ENCODE measurements around the gene KRTAP1-5. TPM values are rescaled to one million over a fixed set of nuclear protein-coding genes. Genes with fewer than 3 reads are reported as not detected.

KRTAP1-5 gene
- total and polyA plus RNA-seq, 2 experiments from 2014 or later: 64.1 to 127 TPM

- Histone ChIP-seq H3F3A (ENCODE audit: insufficient read depth) (peaks cover 11% of the 10 kb centered on the region), H4K20me1 (ENCODE audit: insufficient read depth) (no peaks in the 10 kb centered on the region), H3K27ac (no peak overlapping the region), H3K27me3 (replicated peaks; ENCODE audit: insufficient read depth) (no peaks in the 10 kb centered on the region), H3K36me3 (ENCODE audit: low read depth) (no peaks in the 10 kb centered on the region), H3K4me2 (ENCODE audit: unreplicated experiment) (no peak overlapping the region), H3K9me2 (ENCODE audit: insufficient read depth) (no peaks in the 10 kb centered on the region), H3K79me2 (ENCODE audit: insufficient read depth) (no peaks in the 10 kb centered on the region), H2AFZ (no peak overlapping the region), H3K9me3 (ENCODE audit: low read depth) (no peaks in the 10 kb centered on the region), H3K4me1 (ENCODE audit: insufficient read depth) (peaks cover 7% of the 10 kb centered on the region), H3K4me3 (no peak overlapping the region), H3K9ac (no peak overlapping the region)
- DNase-seq: no peak
- 92 to 97% methylated on average over 3 of the region's 3 CpGs for WGBS, 2 experiments (ENCODE audit: low coverage in 1 of 2, low lambda C conversion rate in 2 of 2, missing lambda C conversion rate in 2 of 2)
- in situ Hi-C loops (cut with MboI): no loop called here
- no peak for TF ChIP-seq EZH2phosphoT487 (IDR thresholded peaks at IDR 0.05; ENCODE audit: insufficient read depth, low read depth)
- TF ChIP-seq EZH2 (IDR thresholded peaks at IDR 0.05; ENCODE audit: insufficient read depth, poor library complexity, severe bottlenecking): no peak
Observed at GRCh38 chr17:41018541-41018940, 8.5 kb downstream of the KRTAP1-5 start.

GRCh38 chr17:41016578-41017215 is 10.3 kb downstream of the KRTAP1-5 start:
- H3K27me3 ChIP-seq (replicated peaks; ENCODE audit: insufficient read depth): no peaks in the 10 kb centered on the region

GRCh38 chr17:41015454-41015853 is 11.6 kb downstream of the KRTAP1-5 start:
- H3K27me3 ChIP-seq (replicated peaks; ENCODE audit: insufficient read depth): no peaks in the 10 kb centered on the region
- DNase-seq: no peak
- no peaks in the 10 kb centered on the region for H3K36me3 ChIP-seq (ENCODE audit: low read depth)
- H4K20me1 ChIP-seq (ENCODE audit: insufficient read depth): no peaks in the 10 kb centered on the region
- peaks cover 28% of the 10 kb centered on the region for H3F3A ChIP-seq (ENCODE audit: insufficient read depth)
- peaks cover 16% of the 10 kb centered on the region for H3K4me1 ChIP-seq (ENCODE audit: insufficient read depth)
- H3K9ac ChIP-seq: no peak overlapping the region
- in situ Hi-C loops (cut with MboI): no loop called here
- no peaks in the 10 kb centered on the region for H3K9me3 ChIP-seq (ENCODE audit: low read depth)
- H3K27ac ChIP-seq: no peak overlapping the region
- 74 to 78% methylated on average over 7 of the region's 7 CpGs for WGBS, 2 experiments (ENCODE audit: low coverage in 1 of 2, low lambda C conversion rate in 2 of 2, missing lambda C conversion rate in 2 of 2)
- TF ChIP-seq EZH2 (IDR thresholded peaks at IDR 0.05; ENCODE audit: insufficient read depth, poor library complexity, severe bottlenecking): no peak
- no peak for TF ChIP-seq EZH2phosphoT487 (IDR thresholded peaks at IDR 0.05; ENCODE audit: insufficient read depth, low read depth)
- H3K9me2 ChIP-seq (ENCODE audit: insufficient read depth): no peaks in the 10 kb centered on the region
- no peaks in the 10 kb centered on the region for H3K79me2 ChIP-seq (ENCODE audit: insufficient read depth)
- no peak overlapping the region for H2AFZ ChIP-seq
- no peak overlapping the region for H3K4me3 ChIP-seq
- no peak overlapping the region for H3K4me2 ChIP-seq (ENCODE audit: unreplicated experiment)

More at GRCh38 chr17:41016578-41017215, 10.3 kb downstream of the KRTAP1-5 start:
- Histone ChIP-seq H3K9me2 (ENCODE audit: insufficient read depth) (no peaks in the 10 kb centered on the region), H3K9me3 (ENCODE audit: low read depth) (no peaks in the 10 kb centered on the region), H2AFZ (no peak overlapping the region), H3K36me3 (ENCODE audit: low read depth) (no peaks in the 10 kb centered on the region), H3K27ac (no peak overlapping the region), H3K4me3 (no peak overlapping the region), H3K4me1 (ENCODE audit: insufficient read depth) (peaks cover 16% of the 10 kb centered on the region), H3K9ac (no peak overlapping the region), H3K4me2 (ENCODE audit: unreplicated experiment) (no peak overlapping the region), H3F3A (ENCODE audit: insufficient read depth) (peaks cover 28% of the 10 kb centered on the region), H3K79me2 (ENCODE audit: insufficient read depth) (no peaks in the 10 kb centered on the region), H4K20me1 (ENCODE audit: insufficient read depth) (no peaks in the 10 kb centered on the region)
- DNase-seq: no peak
- WGBS, 2 experiments (ENCODE audit: low coverage in 1 of 2, low lambda C conversion rate in 2 of 2, missing lambda C conversion rate in 2 of 2): 90 to 92% methylated on average over 13 of the region's 13 CpGs
- in situ Hi-C loops (cut with MboI): no loop called here
- TF ChIP-seq EZH2phosphoT487 (IDR thresholded peaks at IDR 0.05; ENCODE audit: insufficient read depth, low read depth): no peak
- no peak for TF ChIP-seq EZH2 (IDR thresholded peaks at IDR 0.05; ENCODE audit: insufficient read depth, poor library complexity, severe bottlenecking)

- Histone ChIP-seq H4K20me1 (ENCODE audit: insufficient read depth) (no peaks in the 10 kb centered on the region), H3K9me2 (ENCODE audit: insufficient read depth) (no peaks in the 10 kb centered on the region), H3K27ac (peak overlapping the region; percentile 60), H3K9ac (no peak overlapping the region), H3K4me1 (ENCODE audit: insufficient read depth) (peaks cover 16% of the 10 kb centered on the region), H3K4me2 (ENCODE audit: unreplicated experiment) (peak overlapping the region; percentile 16), H3F3A (ENCODE audit: insufficient read depth) (peaks cover 28% of the 10 kb centered on the region), H3K27me3 (replicated peaks; ENCODE audit: insufficient read depth) (no peaks in the 10 kb centered on the region), H3K36me3 (ENCODE audit: low read depth) (no peaks in the 10 kb centered on the region), H3K79me2 (ENCODE audit: insufficient read depth) (no peaks in the 10 kb centered on the region), H3K4me3 (no peak overlapping the region), H3K9me3 (ENCODE audit: low read depth) (no peaks in the 10 kb centered on the region), H2AFZ (no peak overlapping the region)
- WGBS, 2 experiments (ENCODE audit: low coverage in 1 of 2, low lambda C conversion rate in 2 of 2, missing lambda C conversion rate in 2 of 2): 0 to 13% methylated on average over 1 of the region's 1 CpG
- DNase-seq: peak; percentile 79
- in situ Hi-C loops (cut with MboI): no loop called here
- no peak for TF ChIP-seq EZH2phosphoT487 (IDR thresholded peaks at IDR 0.05; ENCODE audit: insufficient read depth, low read depth)
- TF ChIP-seq EZH2 (IDR thresholded peaks at IDR 0.05; ENCODE audit: insufficient read depth, poor library complexity, severe bottlenecking): no peak
Observed at GRCh38 chr17:41013606-41014005, 13.4 kb downstream of the KRTAP1-5 start.
